Measurements from ENCODE around the gene ERFE. TPM values are rescaled to one million over a fixed set of nuclear protein-coding genes. Genes with fewer than 3 reads are reported as not detected.

The ERFE gene
- polyA plus RNA-seq, 1 of the 3 experiments (the other 2 are of a cell fraction) = 1.3 TPM

DNA sequence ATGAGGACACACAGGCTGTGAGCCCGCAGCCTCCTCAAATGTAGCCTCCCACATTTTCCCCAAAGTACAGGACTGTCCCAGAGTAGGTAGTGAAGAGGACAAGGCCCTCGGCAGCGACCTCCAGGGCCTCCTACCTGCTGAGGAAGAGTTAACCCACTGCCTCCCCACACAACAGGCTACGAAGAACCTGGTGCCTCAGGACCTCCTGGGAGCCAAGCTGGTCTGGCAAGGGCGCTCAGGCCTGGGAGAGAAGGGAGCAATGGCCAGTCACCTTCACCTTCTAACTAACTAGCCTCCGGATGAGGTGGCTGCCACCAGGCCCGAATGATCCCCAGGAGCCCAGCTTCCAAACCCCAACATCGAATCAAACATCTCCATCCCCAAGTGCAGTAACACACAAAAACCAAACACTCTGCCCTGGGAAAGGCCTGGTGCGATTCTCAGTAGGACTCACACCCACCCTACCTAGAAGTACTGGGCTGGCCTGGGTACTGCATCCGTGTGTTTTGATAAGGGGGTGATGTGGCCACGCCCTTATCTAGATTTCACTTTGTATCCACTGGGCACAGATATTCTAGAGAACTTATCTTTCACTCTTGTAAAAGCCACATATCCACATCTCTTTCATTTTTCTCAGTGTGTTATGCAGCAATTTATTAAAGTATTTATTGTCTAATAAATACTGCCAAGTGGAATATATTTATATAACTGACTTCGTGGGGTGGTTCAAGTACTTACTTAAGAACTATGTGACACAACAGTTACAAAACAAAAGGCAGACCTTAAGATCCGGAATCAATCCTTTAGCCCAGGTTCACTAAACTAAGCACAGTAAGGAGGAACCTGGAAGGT, 9.7 kb downstream of the ERFE start:
- CTCF ChIA-PET = interaction anchor here (1.0 to 1.1 kb wide), 3 partner anchors 8 to 310 kb away, joined by 3 to 4 read pairs (median 3); no protein-coding TSS in a partner anchor
- no peak overlapping the region for H3K4me3 ChIP-seq (ENCODE audit: low read depth in 2 of 2, low read length in 1 of 2)
- POLR2A ChIA-PET = interaction anchor here (0.8 kb wide), 1 partner anchor 8 kb away, joined by 3 read pairs; no protein-coding TSS in a partner anchor
- H4K20me1 ChIP-seq (ENCODE audit: insufficient read depth) = no peaks in the 10 kb centered on the region
- H3F3A ChIP-seq (replicated peaks; ENCODE audit: insufficient read depth) = peaks cover 29% of the 10 kb centered on the region
- DNase-seq = peak; percentile 22
- H3K9me2 ChIP-seq = no peaks in the 10 kb centered on the region
- no peaks in the 10 kb centered on the region for H3K9me3 ChIP-seq
- peak overlapping the region; percentile 71 for H3K9ac ChIP-seq
- peak overlapping the region; percentile 56 for H3K4me2 ChIP-seq
- 93% methylated on average over 6 of the region's 13 CpGs for WGBS (ENCODE audit: low lambda C conversion rate)
- no peaks in the 10 kb centered on the region for H3K27me3 ChIP-seq (ENCODE audit: insufficient read depth)
- H3K27ac ChIP-seq (ENCODE audit: low read depth in 2 of 2, low read length in 1 of 2) = peak overlapping the region in 1 of 2 experiments; percentile 96; a peak in 2 of 4 replicates
- peaks cover 0 to 22% of the 10 kb centered on the region in 2 experiments; a peak in 3 of 4 replicates for H3K4me1 ChIP-seq (ENCODE audit: control insufficient read depth in 1 of 2, insufficient read depth in 2 of 2, low read depth in 1 of 2, low read length in 1 of 2)
- no peaks in the 10 kb centered on the region for H3K79me2 ChIP-seq (ENCODE audit: insufficient read depth)
- peaks cover 0 to 42% of the 10 kb centered on the region in 2 experiments for H3K36me3 ChIP-seq (replicated peaks in 1 of 2; ENCODE audit: control insufficient read depth in 1 of 2, insufficient read depth in 2 of 2, low read length in 1 of 2)
- H2AFZ ChIP-seq (ENCODE audit: low read depth) = no peak overlapping the region
- TF ChIP-seq, protein P1, sequence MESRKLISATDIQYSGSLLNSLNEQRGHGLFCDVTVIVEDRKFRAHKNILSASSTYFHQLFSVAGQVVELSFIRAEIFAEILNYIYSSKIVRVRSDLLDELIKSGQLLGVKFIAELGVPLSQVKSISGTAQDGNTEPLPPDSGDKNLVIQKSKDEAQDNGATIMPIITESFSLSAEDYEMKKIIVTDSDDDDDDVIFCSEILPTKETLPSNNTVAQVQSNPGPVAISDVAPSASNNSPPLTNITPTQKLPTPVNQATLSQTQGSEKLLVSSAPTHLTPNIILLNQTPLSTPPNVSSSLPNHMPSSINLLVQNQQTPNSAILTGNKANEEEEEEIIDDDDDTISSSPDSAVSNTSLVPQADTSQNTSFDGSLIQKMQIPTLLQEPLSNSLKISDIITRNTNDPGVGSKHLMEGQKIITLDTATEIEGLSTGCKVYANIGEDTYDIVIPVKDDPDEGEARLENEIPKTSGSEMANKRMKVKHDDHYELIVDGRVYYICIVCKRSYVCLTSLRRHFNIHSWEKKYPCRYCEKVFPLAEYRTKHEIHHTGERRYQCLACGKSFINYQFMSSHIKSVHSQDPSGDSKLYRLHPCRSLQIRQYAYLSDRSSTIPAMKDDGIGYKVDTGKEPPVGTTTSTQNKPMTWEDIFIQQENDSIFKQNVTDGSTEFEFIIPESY (IDR thresholded peaks at IDR 0.05; ENCODE audit: borderline replicate concordance, low read depth) = no peak
- no peak for TF ChIP-seq YY1 (IDR thresholded peaks at IDR 0.05; ENCODE audit: low read depth)
- TF ChIP-seq ELF1 (IDR thresholded peaks at IDR 0.05) = no peak
- no peak for TF ChIP-seq SIN3A (IDR thresholded peaks at IDR 0.05; ENCODE audit: borderline replicate concordance, low read depth, low read length)
- no peak for TF ChIP-seq RAD21 (IDR thresholded peaks at IDR 0.05; ENCODE audit: low read length)

GRCh38 chr2:238169048-238169707, 10.4 kb downstream of the ERFE start:
- 55% methylated on average over 6 of the region's 6 CpGs for WGBS (ENCODE audit: low lambda C conversion rate)
- H3K9ac ChIP-seq = peak overlapping the region; percentile 71
- H3K4me1 ChIP-seq (ENCODE audit: control insufficient read depth in 1 of 2, insufficient read depth in 2 of 2, low read depth in 1 of 2, low read length in 1 of 2) = peaks cover under 1 to 22% of the 10 kb centered on the region in 2 experiments; a peak in 3 of 4 replicates
- H2AFZ ChIP-seq (ENCODE audit: low read depth) = no peak overlapping the region
- no peaks in the 10 kb centered on the region for H3K9me3 ChIP-seq
- POLR2A ChIA-PET = no interaction called here
- CTCF ChIA-PET = interaction anchor here (0.6 to 1.5 kb wide), 2 partner anchors 12 to 94 kb away, joined by 3 read pairs; no protein-coding TSS in a partner anchor
- TF ChIP-seq ELF1 (IDR thresholded peaks at IDR 0.05) (no peak), NFIC (IDR thresholded peaks at IDR 0.05; ENCODE audit: borderline replicate concordance) (0 out of 2 replicates have a peak, but pooled peaks have one; percentile 13), SMC3 (IDR thresholded peaks at IDR 0.05; ENCODE audit: low read depth, low read length) (no peak)
- TF ChIP-seq, protein P2, sequence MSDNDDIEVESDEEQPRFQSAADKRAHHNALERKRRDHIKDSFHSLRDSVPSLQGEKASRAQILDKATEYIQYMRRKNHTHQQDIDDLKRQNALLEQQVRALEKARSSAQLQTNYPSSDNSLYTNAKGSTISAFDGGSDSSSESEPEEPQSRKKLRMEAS (IDR thresholded peaks at IDR 0.05; ENCODE audit: low read depth) = peak; percentile 30; the same call in 1 of the 2 replicates
- H3F3A ChIP-seq (replicated peaks; ENCODE audit: insufficient read depth) = peaks cover 29% of the 10 kb centered on the region
- H4K20me1 ChIP-seq (ENCODE audit: insufficient read depth) = no peaks in the 10 kb centered on the region
- H3K79me2 ChIP-seq (ENCODE audit: insufficient read depth) = no peaks in the 10 kb centered on the region
- no peaks in the 10 kb centered on the region for H3K9me2 ChIP-seq
- H3K36me3 ChIP-seq (replicated peaks in 1 of 2; ENCODE audit: control insufficient read depth in 1 of 2, insufficient read depth in 2 of 2, low read length in 1 of 2) = peaks cover under 1 to 50% of the 10 kb centered on the region in 2 experiments
- no peak overlapping the region for H3K4me3 ChIP-seq (ENCODE audit: low read depth in 2 of 2, low read length in 1 of 2)
- peak overlapping the region in 1 of 2 experiments; percentile 96; a peak in 2 of 4 replicates for H3K27ac ChIP-seq (ENCODE audit: low read depth in 2 of 2, low read length in 1 of 2)
- DNase-seq = peak; percentile 19
- H3K27me3 ChIP-seq (ENCODE audit: insufficient read depth) = no peaks in the 10 kb centered on the region
- H3K4me2 ChIP-seq = peak overlapping the region; percentile 56
